Measurements from ENCODE around the gene C9orf50. TPM values are rescaled to one million over a fixed set of nuclear protein-coding genes. Genes with fewer than 3 reads are reported as not detected.

C9orf50 gene
- total RNA-seq, 1 experiment from 2014 or later, result not detected

GRCh38 chr9:129562514-129562913 lies 58.4 kb downstream of the C9orf50 start:
- TF ChIP-seq CTCF (conservative IDR thresholded peaks at IDR 0.05), result no peak
- H3K4me1 Mint-ChIP-seq, result peaks cover 46 to 52% of the 10 kb centered on the region in 2 experiments
- H3K79me1 ChIP-seq (ENCODE audit: insufficient read depth, low read depth, low read length, poor library complexity, severe bottlenecking), result no peaks in the 10 kb centered on the region
- no peak overlapping the region for H4K8ac ChIP-seq (replicated peaks; ENCODE audit: insufficient read length, low read depth, low read length)
- H3K4ac ChIP-seq (ENCODE audit: low read depth, low read length), result no peak overlapping the region
- H3K27me3 Mint-ChIP-seq (ENCODE audit: low read depth), result peaks cover 8% of the 10 kb centered on the region; the same call in 1 of the 2 replicates
- no peak overlapping the region for H2BK120ac ChIP-seq (ENCODE audit: low read depth, low read length, poor library complexity, severe bottlenecking)
- no peak overlapping the region for H2BK15ac ChIP-seq (ENCODE audit: low read depth, low read length)
- H2AK5ac ChIP-seq (ENCODE audit: insufficient read length, low read length), result no peak overlapping the region
- no peak overlapping the region; a peak in 1 of 7 replicates for H3K27ac Mint-ChIP-seq
- peaks cover 8% of the 10 kb centered on the region; the same call in 1 of the 2 replicates for H3K4me1 ChIP-seq (ENCODE audit: insufficient read depth, low read length)
- H2BK5ac ChIP-seq (ENCODE audit: insufficient read length, low read length), result no peak overlapping the region
- H3K36me3 Mint-ChIP-seq (ENCODE audit: insufficient read depth in 1 of 3, low read depth in 3 of 3), result no peaks in the 10 kb centered on the region
- no peak overlapping the region for H3K27ac ChIP-seq (ENCODE audit: insufficient read length, low read depth, low read length)
- no peak overlapping the region for H3K14ac ChIP-seq (ENCODE audit: insufficient read depth, low read length)
- H3K27me3 ChIP-seq (ENCODE audit: insufficient read depth, low read length), result no peaks in the 10 kb centered on the region
- whole genome bisulfite sequencing (ENCODE audit: extremely low coverage, insufficient read length, low lambda C conversion rate), result no CpG with 5 or more reads among the region's 12 CpGs
- H2BK20ac ChIP-seq (ENCODE audit: low read depth, low read length, poor library complexity, severe bottlenecking), result no peak overlapping the region
- no peak overlapping the region for H3K23ac ChIP-seq (ENCODE audit: insufficient read length, low read depth, low read length)
- no peak overlapping the region for H3K4me3 Mint-ChIP-seq
- H4K91ac ChIP-seq (ENCODE audit: insufficient read length, low read depth, low read length), result no peak overlapping the region
- no peak for DNase-seq
- no peak overlapping the region for H3K56ac ChIP-seq (ENCODE audit: insufficient read length, low read depth, low read length)
- H3K9me3 Mint-ChIP-seq, result no peaks in the 10 kb centered on the region; a peak in 1 of 5 replicates
- H3K23me2 ChIP-seq (ENCODE audit: insufficient read length, low read depth, low read length, poor library complexity, severe bottlenecking), result no peaks in the 10 kb centered on the region
- no peak overlapping the region for H3K18ac ChIP-seq (ENCODE audit: insufficient read length, low read depth, low read length)
- H2BK12ac ChIP-seq (ENCODE audit: insufficient read length, low read depth, low read length), result no peak overlapping the region
- no peak overlapping the region for H2AFZ ChIP-seq (ENCODE audit: low read length)
- H3K4me2 ChIP-seq (ENCODE audit: insufficient read depth, insufficient read length, low read length), result no peak overlapping the region
- H3T11ph ChIP-seq (ENCODE audit: low read length), result no peak overlapping the region
- H4K20me1 ChIP-seq (ENCODE audit: control insufficient read depth, insufficient read depth, insufficient read length), result no peaks in the 10 kb centered on the region
- no peak overlapping the region for H4K5ac ChIP-seq (ENCODE audit: insufficient read length, low read depth, low read length)
- H3K9ac ChIP-seq (ENCODE audit: extremely low read depth, insufficient read length, low read length), result no peak overlapping the region
- no peaks in the 10 kb centered on the region for H3K79me2 ChIP-seq (ENCODE audit: insufficient read depth, low read length)
- no peaks in the 10 kb centered on the region for H3K9me3 ChIP-seq (ENCODE audit: control insufficient read depth, low read depth, low read length)

Other genes starting within 250 kb of the C9orf50 start
- 57.9 and 63.3 TPM in 2 replicates for gene NTMT1, start 5.1 kb upstream of the C9orf50 start, total RNA-seq (2021)
- gene ASB6, start 21.1 kb upstream of the C9orf50 start, total RNA-seq (2021), result 21.0 and 21.6 TPM in 2 replicates
- 3.9 and 4.2 TPM in 2 replicates for gene PRRX2, start 44.5 kb upstream of the C9orf50 start, total RNA-seq (2021)
- gene PTGES, start 131.9 kb upstream of the C9orf50 start, total RNA-seq (2021), result 1.6 and 2.4 TPM in 2 replicates
- 18.1 and 18.7 TPM in 2 replicates for gene TOR1B, start 182.1 kb upstream of the C9orf50 start, total RNA-seq (2021)
- gene TOR1A, start 203.0 kb upstream of the C9orf50 start, total RNA-seq (2021), result 57.0 and 60.1 TPM in 2 replicates
- 37.5 and 43.6 TPM in 2 replicates for gene C9orf78, start 214.2 kb upstream of the C9orf50 start, total RNA-seq (2021)
- gene USP20, start 214.4 kb upstream of the C9orf50 start, total RNA-seq (2021), result 17.3 and 20.9 TPM in 2 replicates

All from H9 (cell line).